Esophagus squamous epithelium (tissue), 5 donors: ENCODE data around the gene LPAR1. TPM values are rescaled to one million over a fixed set of nuclear protein-coding genes. Genes with fewer than 3 reads are reported as not detected.

ENCODE experiments used
- DNase-seq: peaks from one replicate; lab custom pipeline; 2025; lab: John Stamatoyannopoulos, UW
- H3K27ac ChIP-seq, 4 donors: fragments of 200-600 bp; sonication (generic); one replicate each; pipeline ENCODE4 v1.5.1; 2016 to 2019; ENCODE audit warnings: mild to moderate bottlenecking in 1 of 4
- H3K27me3 ChIP-seq, 4 donors: fragments of 200-600 bp; sonication (generic); 1 replicate in 3 of 4; 2 replicates in 1 of 4; pipeline versions ENCODE4 v1.5.1 to v1.6.0; 2017 to 2021; ENCODE audit warnings: antibody characterized with exemption in 1 of 4
- H3K36me3 ChIP-seq, 3 donors: fragments of 200-600 bp; sonication (generic); one replicate each; pipeline ENCODE4 v1.5.1; 2016 to 2019
- H3K4me1 ChIP-seq, 3 donors: fragments of 200-600 bp; sonication (generic); one replicate each; pipeline ENCODE4 v1.5.1; 2017 to 2019
- H3K4me3 ChIP-seq, 4 donors: fragments of 200-600 bp; sonication (generic); 1 replicate in 3 of 4; 2 replicates in 1 of 4; pipeline ENCODE4 v1.5.1; 2016 to 2019; ENCODE audit warnings: mild to moderate bottlenecking in 2 of 4, moderate library complexity in 1 of 4
- H3K9me3 ChIP-seq, 3 donors: fragments of 200-600 bp; sonication (generic); one replicate each; pipeline ENCODE4 v1.5.1; 2016 to 2019
- CTCF ChIP-seq, 6 experiments: fragments of 450-650 bp in 4 of 6; fragments of 200-600 bp in 2 of 6; sonication (generic) in 2 of 6; IDR thresholded peaks; one replicate each; pipeline ENCODE4 v1.5.1; 2016 to 2019; ENCODE audit warnings: antibody characterized with exemption in 6 of 6, mild to moderate bottlenecking in 4 of 6, moderate library complexity in 4 of 6
- POLR2A ChIP-seq, 4 donors: fragments of 450-650 bp; IDR thresholded peaks; one replicate each; pipeline ENCODE4 v1.6.1; 2017; ENCODE audit warnings: antibody characterized with exemption in 4 of 4, mild to moderate bottlenecking in 4 of 4, moderate library complexity in 3 of 4
- WGBS, 2 donors: methylation state at CpG; one replicate each; pipeline ENCODE4 v1.1.5; 2018; 5-methylcytosine and 5-hydroxymethylcytosine counted together
- intact Hi-C: fragments of 100-400 bp; cut with DNase I; formaldehyde crosslinking; loops from one replicate; pipeline ENCODE4 v1.15.0; 2022
- total RNA-seq, 4 donors: library from RNA; depleted of rRNA; stranded (reverse); fragments of >200 nt; gene quantifications; one replicate each; pipeline ENCODE4 v1.1.0, GENCODE V29; 2016
- donor health status: DM: yes; HTN: yes; CAD: no.

LPAR1 gene
- total RNA-seq, 4 donors from 2014 or later: 6.3 to 59.5 (median 14.1) TPM

GRCh38 chr9:110950041-110950645, 88.1 kb downstream of the LPAR1 start:
- Histone ChIP-seq H3K9me3 (no peaks in the 10 kb centered on the region), H3K4me3 (no peak overlapping the region), H3K4me1 (peaks cover 0 to 18% (median 0%) of the 10 kb centered on the region in 3 donors), H3K36me3 (no peaks in the 10 kb centered on the region), H3K27ac (no peak overlapping the region), H3K27me3 (no peaks in the 10 kb centered on the region)
- intact Hi-C loops: no loop called here
- 80 to 86% methylated on average over 4 of the region's 4 CpGs for WGBS, 2 donors
- no peak for DNase-seq
- TF ChIP-seq CTCF (IDR thresholded peaks at IDR 0.05) (no peak), POLR2A (IDR thresholded peaks at IDR 0.05) (no peak)

- no peak for DNase-seq
- no peak for TF ChIP-seq CTCF (IDR thresholded peaks at IDR 0.05)
- no peak for TF ChIP-seq POLR2A (IDR thresholded peaks at IDR 0.05)
- H3K36me3 ChIP-seq: no peaks in the 10 kb centered on the region
- H3K9me3 ChIP-seq: no peaks in the 10 kb centered on the region
- H3K27ac ChIP-seq: no peak overlapping the region
- no peaks in the 10 kb centered on the region for H3K27me3 ChIP-seq
- H3K4me3 ChIP-seq: no peak overlapping the region
- 81 to 82% methylated on average over 4 of the region's 4 CpGs for WGBS, 2 donors
- intact Hi-C loops: no loop called here
- peaks cover 0 to 18% (median 0%) of the 10 kb centered on the region in 3 donors for H3K4me1 ChIP-seq
These were observed 89.2 kb downstream of the LPAR1 start for GRCh38 chr9:110949081-110949480.

- Histone ChIP-seq H3K27ac (no peak overlapping the region), H3K4me1 (peaks cover 0 to 13% (median 0%) of the 10 kb centered on the region in 3 donors), H3K9me3 (no peaks in the 10 kb centered on the region), H3K36me3 (no peaks in the 10 kb centered on the region), H3K4me3 (no peak overlapping the region), H3K27me3 (no peaks in the 10 kb centered on the region)
- no peak for TF ChIP-seq POLR2A (IDR thresholded peaks at IDR 0.05)
- TF ChIP-seq CTCF (IDR thresholded peaks at IDR 0.05): no peak
- 66 to 67% methylated on average over 5 of the region's 5 CpGs for WGBS, 2 donors
- no peak for DNase-seq
- intact Hi-C loops: no loop called here
These were observed 90.7 kb downstream of the LPAR1 start for GRCh38 chr9:110947491-110948044.

- no peak for DNase-seq
- intact Hi-C loops: no loop called here
- no peak overlapping the region for H3K4me3 ChIP-seq
- 71 to 80% methylated on average over 1 of the region's 1 CpG for WGBS, 2 donors
- TF ChIP-seq CTCF (IDR thresholded peaks at IDR 0.05): no peak
- no peak for TF ChIP-seq POLR2A (IDR thresholded peaks at IDR 0.05)
- no peaks in the 10 kb centered on the region for H3K9me3 ChIP-seq
- no peaks in the 10 kb centered on the region for H3K27me3 ChIP-seq
- H3K4me1 ChIP-seq: peaks cover 0 to 20% (median 2%) of the 10 kb centered on the region in 3 donors
- H3K36me3 ChIP-seq: peaks cover 0 to 15% (median 0%) of the 10 kb centered on the region in 3 donors
- no peak overlapping the region for H3K27ac ChIP-seq
These were observed 95.7 kb downstream of the LPAR1 start for GRCh38 chr9:110942522-110942921.

GRCh38 chr9:110940951-110941557, 97.2 kb downstream of the LPAR1 start:
- no peak for DNase-seq
- Histone ChIP-seq H3K9me3 (no peaks in the 10 kb centered on the region), H3K4me3 (no peak overlapping the region), H3K4me1 (peaks cover 0 to 35% (median 9%) of the 10 kb centered on the region in 3 donors), H3K36me3 (peaks cover 0 to 15% (median 0%) of the 10 kb centered on the region in 3 donors), H3K27me3 (no peaks in the 10 kb centered on the region), H3K27ac (no peak overlapping the region)
- intact Hi-C loops: no loop called here
- TF ChIP-seq CTCF (IDR thresholded peaks at IDR 0.05) (no peak), POLR2A (IDR thresholded peaks at IDR 0.05) (no peak)
- 91 to 94% methylated on average over 6 of the region's 6 CpGs for WGBS, 2 donors
